NCI-H1048 (cell line): ENCODE data around the gene TSPAN9.

Experiments
- DNase-seq: peaks from one replicate; lab custom pipeline; 2025; lab: John Stamatoyannopoulos, UW

TSPAN9 gene

GRCh38 chr12:3316776-3317480 is 239.7 kb downstream of the TSPAN9 start:
- DNase-seq = no peak

GRCh38 chr12:3317481-3317815 is 240.3 kb downstream of the TSPAN9 start:
- no peak for DNase-seq

- no peak for DNase-seq
Observed at GRCh38 chr12:3317841-3318501, 240.8 kb downstream of the TSPAN9 start.

GRCh38 chr12:3319723-3320492 is 242.7 kb downstream of the TSPAN9 start:
- no peak for DNase-seq

- DNase-seq = no peak
Observed at GRCh38 chr12:3320881-3321509, 243.8 kb downstream of the TSPAN9 start.

GRCh38 chr12:3321881-3322280 is 244.7 kb downstream of the TSPAN9 start:
- no peak for DNase-seq

GRCh38 chr12:3323002-3323685 is 246.0 kb downstream of the TSPAN9 start:
- DNase-seq = no peak

GRCh38 chr12:3325736-3326135 is 248.6 kb downstream of the TSPAN9 start:
- no peak for DNase-seq

- DNase-seq = no peak
Observed at GRCh38 chr12:3326156-3326849, 249.1 kb downstream of the TSPAN9 start.

- no peak for DNase-seq
Observed at GRCh38 chr12:3326850-3327780, 249.9 kb downstream of the TSPAN9 start.

- DNase-seq = no peak
Observed at GRCh38 chr12:3328081-3328480, 250.9 kb downstream of the TSPAN9 start.

- no peak for DNase-seq
Observed at GRCh38 chr12:3328571-3328970, 251.4 kb downstream of the TSPAN9 start.

- DNase-seq = no peak
Observed at GRCh38 chr12:3329361-3329760, 252.2 kb downstream of the TSPAN9 start.

- no peak for DNase-seq
Observed at GRCh38 chr12:3330976-3331510, 253.9 kb downstream of the TSPAN9 start.

GRCh38 chr12:3332188-3332587 is 255.0 kb downstream of the TSPAN9 start:
- DNase-seq = no peak

- DNase-seq = no peak
Observed at GRCh38 chr12:3333583-3333982, 256.4 kb downstream of the TSPAN9 start.

GRCh38 chr12:3333991-3334391 is 256.8 kb downstream of the TSPAN9 start:
- DNase-seq = no peak

- DNase-seq = no peak
Observed at GRCh38 chr12:3335078-3335487, 257.9 kb downstream of the TSPAN9 start.
